HG02642 (cell line): ENCODE data around the gene CEP72.
"Not testable (repeated sequence)": the region's sequence is repeated elsewhere in the genome, so short reads cannot be mapped to it uniquely, and the experiment has no call there.

ENCODE experiments used
- ATAC-seq: cut with Tn5 transposase; IDR thresholded peaks from one replicate; pipeline ENCODE4 v1.9.1; 2021; ENCODE audit warnings: mild to moderate bottlenecking; ENCODE audit not compliant: unreplicated experiment, poor library complexity

Gene CEP72

GRCh38 chr5:693271-694041 is 81.3 kb downstream of the CEP72 start, which contains the start of gene TPPP:
TSS of gene TPPP (minus strand) at chr5:693352. CDS start at chr5:678060, 15,292 bp downstream.
- peak; percentile 80 for ATAC-seq

GRCh38 chr5:694042-694431 is 81.9 kb downstream of the CEP72 start:
- peak; percentile 9 for ATAC-seq

GRCh38 chr5:695475-695874 is 83.3 kb downstream of the CEP72 start:
- ATAC-seq, result not testable (repeated sequence)

- ATAC-seq, result not testable (repeated sequence)
These were observed 84.1 kb downstream of the CEP72 start for GRCh38 chr5:696191-696590.

- ATAC-seq, result not testable (repeated sequence)
These were observed 84.9 kb downstream of the CEP72 start for GRCh38 chr5:696753-697702.
